ENCODE data around the gene CPN2. TPM values are rescaled to one million over a fixed set of nuclear protein-coding genes. Genes with fewer than 3 reads are reported as not detected.

Gene CPN2
- total and polyA plus RNA-seq, 2 of the 8 experiments (the other 6 are each of a cell fraction or from before 2014, with no cell fraction given), result 0.03 TPM; not detected in 1

DNA sequence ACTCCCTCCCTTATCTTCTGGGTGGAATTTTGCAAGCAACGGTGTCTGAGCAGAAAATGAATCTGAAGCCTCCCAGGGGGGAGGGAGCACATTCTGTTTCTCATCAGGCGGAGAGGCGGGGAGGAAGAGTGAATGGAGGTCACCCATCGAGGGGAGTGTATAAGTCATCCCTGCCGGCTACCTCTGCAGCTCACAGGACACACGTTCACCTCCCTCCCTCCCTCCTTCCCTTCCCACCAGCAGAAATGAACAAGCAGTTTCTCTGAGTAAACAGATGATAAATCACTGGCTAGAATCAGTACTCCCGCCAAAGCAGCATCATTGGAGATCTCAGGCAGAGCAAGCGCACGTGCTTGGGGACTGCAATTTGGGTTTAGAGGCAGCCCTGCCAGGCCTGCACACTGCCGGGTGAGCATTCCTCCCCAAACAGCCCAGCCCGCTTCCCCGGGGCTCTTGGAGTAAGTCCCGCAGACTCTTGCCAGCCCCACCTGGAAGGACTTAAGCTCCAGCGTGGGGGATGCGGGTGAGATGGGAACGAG lies 38.3 kb downstream of the CPN2 start (continued):
- TF ChIP-seq POU5F1 (IDR thresholded peaks at IDR 0.05; ENCODE audit: low read depth, low read length), result no peak
- TF ChIP-seq, protein P1, sequence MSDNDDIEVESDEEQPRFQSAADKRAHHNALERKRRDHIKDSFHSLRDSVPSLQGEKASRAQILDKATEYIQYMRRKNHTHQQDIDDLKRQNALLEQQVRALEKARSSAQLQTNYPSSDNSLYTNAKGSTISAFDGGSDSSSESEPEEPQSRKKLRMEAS (IDR thresholded peaks at IDR 0.05), result peak; percentile 51; the same call in 1 of the 2 replicates

Measured in H1 (cell line).